Skin of body (tissue), 2 donors: ENCODE data around the gene MEAK7. TPM values are rescaled to one million over a fixed set of nuclear protein-coding genes. Genes with fewer than 3 reads are reported as not detected.

Experiments used
- DNase-seq: peaks from one replicate; lab custom pipeline; 2025; lab: John Stamatoyannopoulos, UW
- total RNA-seq: library from RNA; depleted of rRNA; stranded (reverse); fragments of >200 nt; gene quantifications from one replicate; pipeline ENCODE4 v1.2.3, GENCODE V29; 2014

MEAK7 gene
- total RNA-seq, 1 donor from 2014 or later = 12.2 TPM

- no peak for DNase-seq
Measured at GRCh38 chr16:84467709-84468108, 36.8 kb downstream of the MEAK7 start.

DNA sequence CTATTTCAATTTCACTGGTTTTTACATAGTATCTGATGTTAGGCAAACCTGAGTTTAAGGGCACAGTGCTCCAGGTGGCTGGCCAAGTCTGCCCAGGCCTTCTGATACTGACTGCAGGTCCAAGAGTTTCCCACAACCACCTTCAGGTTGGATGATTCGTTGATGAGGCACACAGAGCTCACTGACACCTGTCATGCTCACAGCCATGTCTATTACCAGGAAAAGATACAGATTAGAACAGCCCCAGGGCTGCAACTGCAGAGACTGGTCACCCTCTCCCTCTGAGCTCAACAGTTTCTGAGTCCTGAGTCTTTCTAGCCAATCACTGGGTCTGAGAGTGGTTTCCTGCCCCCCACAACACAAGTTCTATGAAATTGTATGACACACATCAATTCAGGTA lies 37.2 kb downstream of the MEAK7 start:
- DNase-seq = no peak

GRCh38 chr16:84466692-84467091 lies 37.8 kb downstream of the MEAK7 start:
- no peak for DNase-seq

GRCh38 chr16:84465154-84465553 lies 39.3 kb downstream of the MEAK7 start:
- no peak for DNase-seq

GRCh38 chr16:84464116-84464515 lies 40.3 kb downstream of the MEAK7 start:
- DNase-seq = no peak

DNA sequence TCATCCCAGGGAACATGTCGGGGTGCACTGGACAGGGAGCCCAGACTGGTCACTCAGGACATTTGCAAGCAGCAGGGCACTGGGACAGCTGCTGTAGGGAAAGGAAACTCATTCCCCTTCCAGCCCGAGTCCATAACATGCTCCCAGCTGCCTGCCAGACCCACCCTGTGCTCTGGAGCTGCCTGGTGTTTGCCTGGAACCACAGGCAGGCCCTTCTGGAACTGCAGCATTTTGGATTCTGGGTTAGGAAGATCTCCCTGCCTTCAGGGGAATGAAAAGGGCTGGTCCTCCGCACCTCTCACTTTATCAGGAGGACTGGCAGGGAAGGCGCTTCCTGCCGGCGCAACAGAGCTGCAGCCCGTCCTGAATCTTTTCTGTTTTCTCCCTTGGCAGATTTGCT lies 41.2 kb downstream of the MEAK7 start:
- DNase-seq = no peak

DNA sequence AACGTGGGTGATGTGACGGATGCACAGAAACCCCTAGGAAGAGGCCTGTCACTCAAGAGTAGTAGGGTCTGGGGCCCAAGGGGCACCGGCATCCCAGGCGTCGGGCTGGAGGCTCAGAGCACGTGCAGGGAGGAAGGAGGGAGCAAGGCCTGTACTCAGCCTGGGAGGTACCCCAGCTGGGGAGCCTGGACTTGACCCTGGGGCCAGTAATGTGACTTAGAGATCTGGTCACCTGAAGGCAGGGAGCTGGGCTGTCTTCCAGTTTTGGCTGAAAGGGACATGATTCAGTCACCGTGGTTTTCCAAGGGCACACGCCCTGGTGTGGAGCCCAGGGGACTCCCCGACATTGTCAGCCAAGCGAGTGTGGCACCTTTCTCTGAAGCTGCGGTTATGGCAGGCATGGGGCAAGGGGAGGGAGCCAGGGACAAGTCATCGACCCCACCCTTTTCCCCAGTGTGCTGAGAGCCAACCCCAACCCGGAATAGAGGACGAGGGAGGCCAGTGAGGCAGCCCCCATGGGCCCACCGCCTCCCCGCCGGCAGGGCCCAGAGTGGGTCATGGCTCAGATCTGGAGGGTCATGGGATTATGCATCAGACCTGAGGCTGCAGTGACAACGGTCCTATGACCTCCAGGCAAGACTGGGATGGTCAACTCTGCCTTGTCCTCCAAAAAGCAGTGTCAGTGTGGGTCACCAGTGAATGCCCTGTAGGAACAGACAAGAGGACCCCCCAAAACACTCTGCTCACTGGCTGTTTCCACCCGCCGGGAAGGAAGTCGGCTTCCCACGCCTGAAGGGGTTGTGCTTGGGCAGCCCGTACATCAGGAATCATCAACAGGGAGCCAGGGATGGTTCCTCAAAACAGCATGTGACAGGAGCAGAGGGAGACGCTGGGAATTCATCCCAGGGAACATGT lies 41.9 kb downstream of the MEAK7 start:
- DNase-seq = no peak

DNA sequence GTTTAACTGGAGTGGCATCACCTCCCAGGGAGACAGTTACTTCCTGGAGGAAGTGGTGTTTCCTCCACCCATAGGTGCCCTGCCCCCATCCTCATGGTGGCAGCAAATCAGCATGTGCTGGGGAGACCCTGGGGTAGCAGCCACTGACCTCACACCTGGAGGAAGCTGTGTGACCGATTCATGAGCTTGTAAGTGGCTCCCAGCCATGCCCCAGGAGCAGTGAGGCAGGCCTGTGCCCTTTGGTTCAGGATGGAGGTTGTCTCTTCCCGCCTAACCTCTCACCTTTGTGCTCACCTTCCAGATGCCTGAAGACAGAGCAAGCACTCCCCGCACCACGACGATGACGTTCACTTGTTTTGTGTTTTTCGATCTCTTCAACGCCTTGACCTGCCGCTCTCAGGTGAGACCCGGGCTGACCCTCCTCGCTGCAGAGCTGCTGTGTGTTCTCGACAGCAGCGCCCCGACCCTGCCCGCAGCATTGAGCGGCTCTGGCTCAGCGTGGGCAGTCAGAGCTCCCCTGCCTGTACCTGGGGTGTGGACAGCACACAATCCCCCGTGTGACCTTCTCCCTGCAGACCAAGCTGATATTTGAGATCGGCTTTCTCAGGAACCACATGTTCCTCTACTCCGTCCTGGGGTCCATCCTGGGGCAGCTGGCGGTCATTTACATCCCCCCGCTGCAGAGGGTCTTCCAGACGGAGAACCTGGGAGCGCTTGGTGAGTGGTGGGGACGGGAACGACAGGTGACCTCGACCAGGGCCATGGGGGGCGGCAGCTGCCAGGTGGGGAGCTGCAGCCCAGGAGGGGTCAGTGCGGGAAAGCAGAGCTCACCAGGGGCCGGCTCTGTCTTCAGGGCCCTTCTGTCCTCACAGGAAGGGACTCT lies 42.8 kb downstream of the MEAK7 start:
- no peak for DNase-seq

DNA sequence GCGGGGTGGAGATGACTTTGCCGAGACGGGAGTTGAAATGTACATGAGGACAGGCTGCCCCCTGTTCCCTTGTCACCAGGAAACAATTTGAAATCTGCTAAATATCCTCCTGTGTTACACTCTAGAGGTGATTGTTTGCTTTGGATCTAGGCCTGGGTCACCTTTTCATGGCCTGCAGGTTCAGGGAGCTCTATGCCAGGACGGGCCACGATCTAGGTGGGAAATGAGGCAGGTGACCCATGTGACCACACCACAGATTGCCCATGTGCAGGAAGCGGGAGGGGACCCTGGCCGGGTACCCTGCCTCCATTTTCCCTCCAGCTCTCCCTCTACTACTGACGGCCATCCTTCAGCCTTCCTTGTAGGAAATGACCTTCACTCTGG lies 43.4 kb downstream of the MEAK7 start:
- no peak for DNase-seq

DNA sequence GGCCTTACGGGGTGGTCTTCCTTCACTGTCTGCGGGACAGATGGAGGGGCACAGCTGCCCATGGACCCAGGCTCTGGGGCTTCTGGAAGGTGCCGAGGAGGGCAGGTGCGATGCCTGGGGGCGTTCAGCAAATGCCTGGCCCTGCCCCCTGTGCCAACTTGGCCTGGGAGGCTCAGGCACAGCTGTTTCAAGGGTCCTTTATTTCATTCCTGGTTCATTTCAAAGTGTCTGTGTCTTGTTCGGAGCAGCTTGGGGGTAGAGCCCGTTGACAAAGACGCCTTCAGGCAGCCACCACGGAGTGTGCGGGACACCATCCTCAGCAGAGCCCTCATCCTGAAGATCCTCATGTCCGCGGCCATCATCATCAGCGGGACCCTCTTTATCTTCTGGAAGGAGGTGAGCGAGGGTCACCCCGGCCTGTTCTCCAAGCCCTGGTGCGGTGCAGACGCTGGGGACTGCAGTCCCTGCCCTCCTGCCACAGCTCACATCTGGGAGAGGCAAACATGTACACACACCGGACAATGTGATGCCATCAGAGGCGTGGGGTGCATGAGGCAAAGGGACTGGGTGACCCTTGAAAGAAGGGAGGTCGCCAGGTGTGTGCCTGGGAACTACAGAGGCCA lies 43.9 kb downstream of the MEAK7 start:
- DNase-seq = no peak

- DNase-seq = no peak
Measured at GRCh38 chr16:84459941-84460405, 44.5 kb downstream of the MEAK7 start.

DNA sequence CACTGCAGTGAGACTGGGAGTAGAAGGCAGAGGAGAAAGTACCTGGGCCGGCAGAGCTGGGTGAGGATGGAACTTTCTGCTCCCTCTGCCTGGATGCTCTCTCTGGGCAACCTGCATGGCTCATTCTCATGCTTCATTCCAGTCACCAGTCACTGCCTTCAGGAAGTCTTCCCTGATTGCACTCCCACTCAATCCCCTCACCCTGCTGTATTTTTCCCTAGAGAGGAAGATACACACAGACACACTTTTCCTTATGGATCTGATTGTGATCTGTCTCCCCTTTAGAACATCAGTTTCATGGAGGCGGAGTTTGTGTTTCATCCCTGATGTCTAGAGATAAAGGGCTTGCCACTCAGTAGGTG lies 44.9 kb downstream of the MEAK7 start:
- no peak for DNase-seq

GRCh38 chr16:84458606-84459532 lies 45.6 kb downstream of the MEAK7 start:
- no peak for DNase-seq

- DNase-seq = no peak
Measured at GRCh38 chr16:84455031-84455430, 49.4 kb downstream of the MEAK7 start.

Other genes with a start within 250 kb of the MEAK7 start
- 5.8 TPM for gene WFDC1, start 209.8 kb downstream of the MEAK7 start, total RNA-seq
- gene ATP2C2, start 136.1 kb downstream of the MEAK7 start, total RNA-seq = 25.9 TPM
- gene COTL1, start 113.4 kb upstream of the MEAK7 start, total RNA-seq = 14.6 TPM
- 26.2 TPM for gene KLHL36, start 143.9 kb upstream of the MEAK7 start, total RNA-seq
- gene USP10, start 195.3 kb upstream of the MEAK7 start, total RNA-seq = 43.6 TPM